Stimulated activated CD4-positive, alpha-beta T cell treated with anti-CD3 and anti-CD28 coated beads, Interleukin-2, amount 100 ng/mL, for 48 hours (primary cell): Measurements from ENCODE around the gene SYT3.
"Not testable (repeated sequence)": the region's sequence is repeated elsewhere in the genome, so short reads cannot be mapped to it uniquely, and the experiment has no call there.

ENCODE experiments used
- DNase-seq, 2 donors: peaks; one replicate each; pipeline ENCODE4 v3.0.0-alpha.2; 2020

SYT3 gene

DNA sequence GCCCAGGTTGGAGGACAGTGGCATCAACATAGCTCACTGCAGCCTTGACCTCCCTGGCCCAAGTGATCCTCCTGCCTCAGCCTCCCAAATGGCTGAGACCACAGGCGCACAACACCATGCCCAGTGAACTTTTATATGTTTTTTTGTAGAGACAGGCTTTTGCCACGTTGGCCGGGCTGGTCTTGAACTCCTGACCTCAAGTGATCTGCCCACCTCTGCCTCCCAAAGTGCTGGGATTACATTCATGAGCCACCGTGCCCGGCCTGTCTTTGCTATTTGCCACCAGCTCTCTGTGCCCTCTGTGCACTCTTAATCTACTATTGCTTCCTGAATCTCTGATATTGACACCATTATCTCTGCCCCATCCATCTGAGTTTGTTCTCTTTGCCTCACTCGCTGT is 37.2 kb downstream of the SYT3 start:
- no peak for DNase-seq

- DNase-seq, result no peak
These were observed 37.6 kb downstream of the SYT3 start for GRCh38 chr19:50602089-50602422.

DNA sequence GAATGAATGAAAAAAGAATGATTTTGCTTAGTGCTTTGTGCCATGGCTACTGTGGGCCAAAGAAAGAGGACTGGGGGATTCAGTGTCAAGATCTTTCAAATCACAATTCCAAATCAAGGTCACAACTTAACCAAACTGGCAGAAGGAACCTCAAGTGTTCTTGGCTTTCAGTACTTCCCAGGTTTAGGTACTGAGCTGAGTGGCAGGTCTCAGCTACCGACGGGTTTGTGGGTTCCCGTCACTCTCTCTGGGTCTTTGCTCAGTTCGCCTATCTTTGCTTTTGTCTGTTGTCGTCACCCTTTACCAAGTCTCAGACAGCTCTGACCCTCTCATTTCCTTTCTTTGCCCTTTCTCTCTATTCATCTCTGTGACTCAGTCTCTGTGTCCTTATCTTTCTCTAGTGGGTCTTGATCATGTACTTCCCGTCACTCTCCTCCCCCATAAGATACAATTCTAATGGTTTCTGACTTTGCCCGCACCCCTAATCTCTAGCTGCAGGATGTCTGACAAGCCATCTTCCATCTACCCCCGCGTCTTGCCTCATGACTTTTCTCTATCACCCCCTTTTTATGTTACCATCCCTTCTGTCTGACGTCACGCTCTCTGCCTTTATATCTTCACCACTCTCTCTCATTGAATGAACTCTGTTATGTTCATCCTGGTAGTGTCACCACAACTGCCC is 38.1 kb downstream of the SYT3 start:
- no peak for DNase-seq

DNA sequence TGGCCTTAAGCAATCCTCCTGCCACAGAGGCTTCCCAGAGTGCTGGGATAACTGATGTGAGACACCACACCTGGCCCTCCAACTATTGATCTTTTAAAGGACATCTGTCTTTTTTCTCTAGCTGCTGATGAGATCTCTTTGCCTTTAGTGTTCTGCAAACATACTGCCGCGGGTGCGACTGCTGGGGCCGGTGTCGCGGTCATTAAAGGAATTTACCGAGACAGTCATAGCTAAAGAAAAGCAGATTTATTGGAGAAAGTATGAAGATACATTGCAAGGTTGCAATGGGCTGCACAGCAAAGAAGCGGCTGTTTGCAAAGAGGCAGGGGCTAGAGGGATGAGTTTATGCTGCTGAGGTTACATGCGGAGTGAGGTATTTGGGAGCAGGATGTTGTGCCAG is 40.3 kb downstream of the SYT3 start:
- DNase-seq, result no peak

DNA sequence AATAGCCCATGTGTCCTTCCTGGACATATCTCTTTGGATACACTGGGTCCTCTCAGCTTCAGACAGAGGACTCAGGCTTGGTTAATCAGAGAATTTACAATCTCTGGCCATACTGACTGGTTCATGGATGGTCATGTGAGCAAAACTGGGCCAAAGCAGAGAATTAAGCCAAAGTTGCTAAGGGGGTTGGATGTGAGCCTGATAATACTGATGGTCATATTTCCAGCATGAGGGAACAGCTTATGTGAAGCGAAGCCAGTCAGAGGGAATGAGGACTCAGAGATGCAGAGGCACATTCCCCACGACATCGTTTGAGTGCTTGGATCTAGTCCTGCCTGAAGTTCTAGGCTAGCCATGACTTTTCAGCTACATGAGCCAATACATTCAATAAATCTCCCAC is 49.5 kb downstream of the SYT3 start:
- DNase-seq, result no peak

- DNase-seq, result not testable (repeated sequence)
These were observed 57.7 kb downstream of the SYT3 start for GRCh38 chr19:50581795-50582660.

- DNase-seq, result no peak
These were observed 58.6 kb downstream of the SYT3 start for GRCh38 chr19:50580970-50581634.

GRCh38 chr19:50580240-50580639 is 59.4 kb downstream of the SYT3 start:
- DNase-seq, result no peak

- not testable (repeated sequence) for DNase-seq
These were observed 62.9 kb downstream of the SYT3 start for GRCh38 chr19:50576769-50577168.

- no peak for DNase-seq
These were observed 65.8 kb downstream of the SYT3 start for GRCh38 chr19:50573741-50574461.
